ENCODE results near the gene DNAJC24.

The DNAJC24 gene

GRCh38 chr11:31441296-31441695 is 71.6 kb downstream of the DNAJC24 start (continued):
- TF ChIP-seq ZNF274 (IDR thresholded peaks at IDR 0.05; ENCODE audit: low read length) (no peak), ZNF274 (tag by site-specific recombination; IDR thresholded peaks at IDR 0.05; ENCODE audit: borderline replicate concordance) (no peak), KLF9 (tag by site-specific recombination; IDR thresholded peaks at IDR 0.05; ENCODE audit: low read depth) (no peak), ZNF530 (tag by site-specific recombination; IDR thresholded peaks at IDR 0.05; ENCODE audit: low read depth) (no peak), GLI2 (tag by site-specific recombination; IDR thresholded peaks at IDR 0.05; ENCODE audit: borderline replicate concordance, low read depth) (no peak)

GRCh38 chr11:31442086-31442485 is 72.4 kb downstream of the DNAJC24 start:
- Histone ChIP-seq H3K4me1 (ENCODE audit: control insufficient read depth, insufficient read depth, low read length) (no peaks in the 10 kb centered on the region), H3K9me3 (ENCODE audit: control insufficient read depth, insufficient read depth, low read depth, low read length) (no peaks in the 10 kb centered on the region), H3K36me3 (ENCODE audit: control insufficient read depth in 2 of 2, insufficient read depth in 1 of 2, low read length in 2 of 2) (peaks cover 0 to 3% of the 10 kb centered on the region in 2 experiments; a peak in 1 of 3 replicates), H3K27ac (ENCODE audit: extremely low read depth, low read depth, low read length) (no peak overlapping the region), H3K4me3 (ENCODE audit: low read depth, low read length) (no peak overlapping the region)
- CTCF ChIA-PET = no interaction called here
- POLR2A ChIA-PET = no interaction called here
- TF ChIP-seq ZNF354C (tag by site-specific recombination; IDR thresholded peaks at IDR 0.05; ENCODE audit: borderline replicate concordance, low read depth) (no peak), ZNF169 (tag by site-specific recombination; IDR thresholded peaks at IDR 0.05) (no peak), PRDM6 (tag by site-specific recombination; IDR thresholded peaks at IDR 0.05) (peak; percentile 53), ZNF133 (tag by site-specific recombination; IDR thresholded peaks at IDR 0.05) (no peak)

- ChIA-PET POLR2A (no interaction called here), CTCF (interaction anchor here (0.7 to 0.8 kb wide), 2 partner anchors 10 to 195 kb away, joined by 3 to 5 read pairs; no protein-coding TSS in a partner anchor)
- H3K9me3 ChIP-seq (ENCODE audit: control insufficient read depth, insufficient read depth, low read depth, low read length) = no peaks in the 10 kb centered on the region
- H3K4me3 ChIP-seq (ENCODE audit: low read depth, low read length) = no peak overlapping the region
- peaks cover 0 to 10% of the 10 kb centered on the region in 2 experiments; a peak in 1 of 3 replicates for H3K36me3 ChIP-seq (ENCODE audit: control insufficient read depth in 2 of 2, insufficient read depth in 1 of 2, low read length in 2 of 2)
- no peaks in the 10 kb centered on the region for H3K4me1 ChIP-seq (ENCODE audit: control insufficient read depth, insufficient read depth, low read length)
- no peak overlapping the region for H3K27ac ChIP-seq (ENCODE audit: extremely low read depth, low read depth, low read length)
- TF ChIP-seq ZBTB11 (tag by site-specific recombination; conservative IDR thresholded peaks at IDR 0.05; ENCODE audit: low read depth) (no peak), ZFP69B (tag by site-specific recombination; IDR thresholded peaks at IDR 0.05) (no peak), ZNF121 (tag by site-specific recombination; IDR thresholded peaks at IDR 0.05) (no peak), ZNF660 (tag by site-specific recombination; IDR thresholded peaks at IDR 0.05) (no peak), ZNF274 (IDR thresholded peaks at IDR 0.05; ENCODE audit: low read length) (no peak), ZNF274 (tag by site-specific recombination; IDR thresholded peaks at IDR 0.05; ENCODE audit: borderline replicate concordance) (no peak), ZNF555 (tag by site-specific recombination; conservative IDR thresholded peaks at IDR 0.05) (no peak), ZNF792 (tag by site-specific recombination; IDR thresholded peaks at IDR 0.05) (no peak), PRDM2 (tag by site-specific recombination; IDR thresholded peaks at IDR 0.05; ENCODE audit: borderline replicate concordance) (no peak), BCL6B (tag by site-specific recombination; IDR thresholded peaks at IDR 0.05) (no peak), ZNF18 (tag by site-specific recombination; IDR thresholded peaks at IDR 0.05) (no peak), ZNF394 (tag by site-specific recombination; IDR thresholded peaks at IDR 0.05; ENCODE audit: borderline replicate concordance) (no peak)
Measured at GRCh38 chr11:31443802-31444201, 74.1 kb downstream of the DNAJC24 start.
